ENCODE measurements around the gene SMYD3.

Gene SMYD3

GRCh38 chr1:246160905-246161304 is 346.2 kb downstream of the SMYD3 start:
- DNase-seq = no peak

GRCh38 chr1:246160374-246160773 is 346.7 kb downstream of the SMYD3 start:
- no peak for DNase-seq

GRCh38 chr1:246159279-246160227 is 347.5 kb downstream of the SMYD3 start:
- DNase-seq = no peak

GRCh38 chr1:246158131-246158530 is 348.9 kb downstream of the SMYD3 start:
- DNase-seq = no peak

- no peak for DNase-seq
Observed at GRCh38 chr1:246157516-246157915, 349.6 kb downstream of the SMYD3 start.

GRCh38 chr1:246156847-246157246 is 350.2 kb downstream of the SMYD3 start:
- DNase-seq = no peak

GRCh38 chr1:246155923-246156322 is 351.2 kb downstream of the SMYD3 start:
- no peak for DNase-seq

- DNase-seq = no peak
Observed at GRCh38 chr1:246153796-246154212, 353.3 kb downstream of the SMYD3 start.

GRCh38 chr1:246152986-246153431 is 354.1 kb downstream of the SMYD3 start:
- DNase-seq = no peak

- DNase-seq = no peak
Observed at GRCh38 chr1:246151796-246152434, 355.2 kb downstream of the SMYD3 start.

GRCh38 chr1:246149543-246149942 is 357.5 kb downstream of the SMYD3 start:
- DNase-seq = no peak

- DNase-seq = no peak
Observed at GRCh38 chr1:246147524-246148461, 359.3 kb downstream of the SMYD3 start.

GRCh38 chr1:246146804-246147523 is 360.1 kb downstream of the SMYD3 start:
- no peak for DNase-seq

GRCh38 chr1:246145900-246146299 is 361.2 kb downstream of the SMYD3 start:
- DNase-seq = no peak

GRCh38 chr1:246144931-246145330 is 362.1 kb downstream of the SMYD3 start:
- no peak for DNase-seq

GRCh38 chr1:246142320-246142893 is 364.7 kb downstream of the SMYD3 start:
- no peak for DNase-seq

GRCh38 chr1:246141306-246141705 is 365.8 kb downstream of the SMYD3 start:
- no peak for DNase-seq

- no peak for DNase-seq
Observed at GRCh38 chr1:246139745-246140182, 367.3 kb downstream of the SMYD3 start.

GRCh38 chr1:246138781-246139180 is 368.3 kb downstream of the SMYD3 start:
- DNase-seq = no peak

- DNase-seq = no peak
Observed at GRCh38 chr1:246136477-246136876, 370.6 kb downstream of the SMYD3 start.

- no peak for DNase-seq
Observed at GRCh38 chr1:246134789-246135188, 372.3 kb downstream of the SMYD3 start.

GRCh38 chr1:246131095-246131494 is 376.0 kb downstream of the SMYD3 start:
- DNase-seq = no peak

Data from CD4-positive, alpha-beta T cell treated with Interleukin-21 for 1 hour (primary cell).